ENCODE data around the gene LILRB3. TPM values are rescaled to one million over a fixed set of nuclear protein-coding genes. Genes with fewer than 3 reads are reported as not detected.

Gene LILRB3
- total and polyA plus RNA-seq, 2 experiments from 2014 or later: not detected

DNA sequence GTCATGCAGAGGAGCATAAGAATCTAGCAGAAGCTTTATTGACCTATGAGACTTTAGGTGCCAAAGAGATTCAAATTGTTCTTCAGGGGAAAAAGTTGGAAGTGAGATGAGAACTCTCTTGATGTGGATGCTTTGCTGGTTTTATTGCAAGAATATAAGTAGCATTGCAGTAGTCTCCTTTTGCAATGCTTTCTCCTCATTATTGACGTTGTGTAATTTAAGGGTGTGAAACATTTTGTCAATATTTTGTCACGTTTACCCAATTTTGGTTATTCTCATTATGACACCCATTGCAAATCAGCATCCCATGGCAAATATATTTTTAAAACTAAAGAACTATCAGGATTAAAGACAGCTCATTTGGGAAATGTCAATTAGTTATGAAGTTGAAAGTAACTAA is 46.1 kb upstream of the LILRB3 start:
- no peaks in the 10 kb centered on the region for H3K36me3 Mint-ChIP-seq (ENCODE audit: low read depth)
- no peaks in the 10 kb centered on the region for H3K9me2 ChIP-seq (ENCODE audit: insufficient read depth)
- H3K27me3 Mint-ChIP-seq (ENCODE audit: insufficient read depth, low read depth, poor library complexity): no peaks in the 10 kb centered on the region
- no peaks in the 10 kb centered on the region for H3F3A ChIP-seq (replicated peaks; ENCODE audit: low read depth)
- TF ChIP-seq, protein P1, sequence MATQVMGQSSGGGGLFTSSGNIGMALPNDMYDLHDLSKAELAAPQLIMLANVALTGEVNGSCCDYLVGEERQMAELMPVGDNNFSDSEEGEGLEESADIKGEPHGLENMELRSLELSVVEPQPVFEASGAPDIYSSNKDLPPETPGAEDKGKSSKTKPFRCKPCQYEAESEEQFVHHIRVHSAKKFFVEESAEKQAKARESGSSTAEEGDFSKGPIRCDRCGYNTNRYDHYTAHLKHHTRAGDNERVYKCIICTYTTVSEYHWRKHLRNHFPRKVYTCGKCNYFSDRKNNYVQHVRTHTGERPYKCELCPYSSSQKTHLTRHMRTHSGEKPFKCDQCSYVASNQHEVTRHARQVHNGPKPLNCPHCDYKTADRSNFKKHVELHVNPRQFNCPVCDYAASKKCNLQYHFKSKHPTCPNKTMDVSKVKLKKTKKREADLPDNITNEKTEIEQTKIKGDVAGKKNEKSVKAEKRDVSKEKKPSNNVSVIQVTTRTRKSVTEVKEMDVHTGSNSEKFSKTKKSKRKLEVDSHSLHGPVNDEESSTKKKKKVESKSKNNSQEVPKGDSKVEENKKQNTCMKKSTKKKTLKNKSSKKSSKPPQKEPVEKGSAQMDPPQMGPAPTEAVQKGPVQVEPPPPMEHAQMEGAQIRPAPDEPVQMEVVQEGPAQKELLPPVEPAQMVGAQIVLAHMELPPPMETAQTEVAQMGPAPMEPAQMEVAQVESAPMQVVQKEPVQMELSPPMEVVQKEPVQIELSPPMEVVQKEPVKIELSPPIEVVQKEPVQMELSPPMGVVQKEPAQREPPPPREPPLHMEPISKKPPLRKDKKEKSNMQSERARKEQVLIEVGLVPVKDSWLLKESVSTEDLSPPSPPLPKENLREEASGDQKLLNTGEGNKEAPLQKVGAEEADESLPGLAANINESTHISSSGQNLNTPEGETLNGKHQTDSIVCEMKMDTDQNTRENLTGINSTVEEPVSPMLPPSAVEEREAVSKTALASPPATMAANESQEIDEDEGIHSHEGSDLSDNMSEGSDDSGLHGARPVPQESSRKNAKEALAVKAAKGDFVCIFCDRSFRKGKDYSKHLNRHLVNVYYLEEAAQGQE (IDR thresholded peaks at IDR 0.05; ENCODE audit: unreplicated experiment): no peak
- TF ChIP-seq ZNF331 (CRISPR knock-in tag; IDR thresholded peaks at IDR 0.05; ENCODE audit: low read depth): no peak
- no peaks in the 10 kb centered on the region; the same call in 2 of the 3 replicates for H3K9me3 Mint-ChIP-seq
- ATAC-seq (no peak), DNase-seq (ENCODE audit: low spot score) (no peak)
- H4K20me1 ChIP-seq (replicated peaks; ENCODE audit: insufficient read depth): no peaks in the 10 kb centered on the region
- no peak overlapping the region for H3K4me3 ChIP-seq
- no peaks in the 10 kb centered on the region; the same call in 1 of the 2 replicates for H3K4me1 ChIP-seq (ENCODE audit: insufficient read depth)
- no peak overlapping the region for H3K4me3 Mint-ChIP-seq
- no peaks in the 10 kb centered on the region for H3K27me3 ChIP-seq (ENCODE audit: insufficient read depth)
- no peak overlapping the region for H3K27ac Mint-ChIP-seq
- H3K79me2 ChIP-seq (replicated peaks; ENCODE audit: insufficient read depth): no peaks in the 10 kb centered on the region
- no peaks in the 10 kb centered on the region for H3K36me3 ChIP-seq (ENCODE audit: insufficient read depth)
- no peak overlapping the region for H3K4me2 ChIP-seq
- H3K27ac ChIP-seq (ENCODE audit: low read depth): no peak overlapping the region
- H3K4me1 Mint-ChIP-seq: peaks cover 5% of the 10 kb centered on the region; the same call in 2 of the 3 replicates
- H2AFZ ChIP-seq: no peak overlapping the region

DNA sequence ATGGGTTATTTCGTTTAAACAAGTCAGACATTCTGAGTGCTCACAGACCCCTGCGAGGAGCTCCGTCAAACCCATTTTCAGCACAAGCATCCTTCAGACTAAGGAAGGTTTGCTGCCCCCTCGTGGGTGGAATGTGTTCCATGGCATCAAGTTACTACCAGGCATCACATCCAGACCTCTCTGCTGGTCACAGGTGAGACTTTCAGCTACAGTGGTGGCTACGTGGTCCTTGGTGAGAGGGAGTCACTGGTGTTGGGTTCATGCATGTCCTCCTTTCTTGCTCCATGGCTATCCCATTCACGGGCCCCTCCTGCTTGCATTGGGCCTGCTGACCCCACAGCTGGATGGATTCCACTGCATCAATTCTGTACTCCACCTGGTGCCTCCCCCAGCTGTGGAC is 43.3 kb upstream of the LILRB3 start:
- no peak overlapping the region for H3K4me3 Mint-ChIP-seq
- H3K9me3 Mint-ChIP-seq: no peaks in the 10 kb centered on the region; the same call in 2 of the 3 replicates
- no peak overlapping the region for H3K27ac ChIP-seq (ENCODE audit: low read depth)
- H2AFZ ChIP-seq: no peak overlapping the region
- 0 out of 2 replicates have a peak overlapping the region, but pooled peaks have one; percentile 12 for H3K4me2 ChIP-seq
- H3K36me3 Mint-ChIP-seq (ENCODE audit: low read depth): no peaks in the 10 kb centered on the region
- no peaks in the 10 kb centered on the region for H3K36me3 ChIP-seq (ENCODE audit: insufficient read depth)
- H3K27me3 Mint-ChIP-seq (ENCODE audit: insufficient read depth, low read depth, poor library complexity): no peaks in the 10 kb centered on the region
- no peaks in the 10 kb centered on the region for H3K9me2 ChIP-seq (ENCODE audit: insufficient read depth)
- no peaks in the 10 kb centered on the region for H3K79me2 ChIP-seq (replicated peaks; ENCODE audit: insufficient read depth)
- TF ChIP-seq, protein P2, sequence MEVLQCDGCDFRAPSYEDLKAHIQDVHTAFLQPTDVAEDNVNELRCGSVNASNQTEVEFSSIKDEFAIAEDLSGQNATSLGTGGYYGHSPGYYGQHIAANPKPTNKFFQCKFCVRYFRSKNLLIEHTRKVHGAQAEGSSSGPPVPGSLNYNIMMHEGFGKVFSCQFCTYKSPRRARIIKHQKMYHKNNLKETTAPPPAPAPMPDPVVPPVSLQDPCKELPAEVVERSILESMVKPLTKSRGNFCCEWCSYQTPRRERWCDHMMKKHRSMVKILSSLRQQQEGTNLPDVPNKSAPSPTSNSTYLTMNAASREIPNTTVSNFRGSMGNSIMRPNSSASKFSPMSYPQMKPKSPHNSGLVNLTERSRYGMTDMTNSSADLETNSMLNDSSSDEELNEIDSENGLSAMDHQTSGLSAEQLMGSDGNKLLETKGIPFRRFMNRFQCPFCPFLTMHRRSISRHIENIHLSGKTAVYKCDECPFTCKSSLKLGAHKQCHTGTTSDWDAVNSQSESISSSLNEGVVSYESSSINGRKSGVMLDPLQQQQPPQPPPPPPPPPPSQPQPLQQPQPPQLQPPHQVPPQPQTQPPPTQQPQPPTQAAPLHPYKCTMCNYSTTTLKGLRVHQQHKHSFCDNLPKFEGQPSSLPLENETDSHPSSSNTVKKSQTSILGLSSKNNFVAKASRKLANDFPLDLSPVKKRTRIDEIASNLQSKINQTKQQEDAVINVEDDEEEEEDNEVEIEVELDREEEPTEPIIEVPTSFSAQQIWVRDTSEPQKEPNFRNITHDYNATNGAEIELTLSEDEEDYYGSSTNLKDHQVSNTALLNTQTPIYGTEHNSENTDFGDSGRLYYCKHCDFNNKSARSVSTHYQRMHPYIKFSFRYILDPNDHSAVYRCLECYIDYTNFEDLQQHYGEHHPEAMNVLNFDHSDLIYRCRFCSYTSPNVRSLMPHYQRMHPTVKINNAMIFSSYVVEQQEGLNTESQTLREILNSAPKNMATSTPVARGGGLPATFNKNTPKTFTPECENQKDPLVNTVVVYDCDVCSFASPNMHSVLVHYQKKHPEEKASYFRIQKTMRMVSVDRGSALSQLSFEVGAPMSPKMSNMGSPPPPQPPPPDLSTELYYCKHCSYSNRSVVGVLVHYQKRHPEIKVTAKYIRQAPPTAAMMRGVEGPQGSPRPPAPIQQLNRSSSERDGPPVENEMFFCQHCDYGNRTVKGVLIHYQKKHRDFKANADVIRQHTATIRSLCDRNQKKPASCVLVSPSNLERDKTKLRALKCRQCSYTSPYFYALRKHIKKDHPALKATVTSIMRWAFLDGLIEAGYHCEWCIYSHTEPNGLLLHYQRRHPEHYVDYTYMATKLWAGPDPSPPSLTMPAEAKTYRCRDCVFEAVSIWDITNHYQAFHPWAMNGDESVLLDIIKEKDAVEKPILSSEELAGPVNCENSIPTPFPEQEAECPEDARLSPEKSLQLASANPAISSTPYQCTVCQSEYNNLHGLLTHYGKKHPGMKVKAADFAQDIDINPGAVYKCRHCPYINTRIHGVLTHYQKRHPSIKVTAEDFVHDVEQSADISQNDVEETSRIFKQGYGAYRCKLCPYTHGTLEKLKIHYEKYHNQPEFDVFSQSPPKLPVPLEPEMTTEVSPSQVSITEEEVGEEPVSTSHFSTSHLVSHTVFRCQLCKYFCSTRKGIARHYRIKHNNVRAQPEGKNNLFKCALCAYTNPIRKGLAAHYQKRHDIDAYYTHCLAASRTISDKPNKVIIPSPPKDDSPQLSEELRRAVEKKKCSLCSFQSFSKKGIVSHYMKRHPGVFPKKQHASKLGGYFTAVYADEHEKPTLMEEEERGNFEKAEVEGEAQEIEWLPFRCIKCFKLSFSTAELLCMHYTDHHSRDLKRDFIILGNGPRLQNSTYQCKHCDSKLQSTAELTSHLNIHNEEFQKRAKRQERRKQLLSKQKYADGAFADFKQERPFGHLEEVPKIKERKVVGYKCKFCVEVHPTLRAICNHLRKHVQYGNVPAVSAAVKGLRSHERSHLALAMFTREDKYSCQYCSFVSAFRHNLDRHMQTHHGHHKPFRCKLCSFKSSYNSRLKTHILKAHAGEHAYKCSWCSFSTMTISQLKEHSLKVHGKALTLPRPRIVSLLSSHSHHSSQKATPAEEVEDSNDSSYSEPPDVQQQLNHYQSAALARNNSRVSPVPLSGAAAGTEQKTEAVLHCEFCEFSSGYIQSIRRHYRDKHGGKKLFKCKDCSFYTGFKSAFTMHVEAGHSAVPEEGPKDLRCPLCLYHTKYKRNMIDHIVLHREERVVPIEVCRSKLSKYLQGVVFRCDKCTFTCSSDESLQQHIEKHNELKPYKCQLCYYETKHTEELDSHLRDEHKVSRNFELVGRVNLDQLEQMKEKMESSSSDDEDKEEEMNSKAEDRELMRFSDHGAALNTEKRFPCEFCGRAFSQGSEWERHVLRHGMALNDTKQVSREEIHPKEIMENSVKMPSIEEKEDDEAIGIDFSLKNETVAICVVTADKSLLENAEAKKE (CRISPR knock-in tag; IDR thresholded peaks at IDR 0.05): peak; percentile 36; the same call in 1 of the 2 replicates
- TF ChIP-seq, protein P1 (IDR thresholded peaks at IDR 0.05; ENCODE audit: unreplicated experiment): no peak
- TF ChIP-seq, protein P3, sequence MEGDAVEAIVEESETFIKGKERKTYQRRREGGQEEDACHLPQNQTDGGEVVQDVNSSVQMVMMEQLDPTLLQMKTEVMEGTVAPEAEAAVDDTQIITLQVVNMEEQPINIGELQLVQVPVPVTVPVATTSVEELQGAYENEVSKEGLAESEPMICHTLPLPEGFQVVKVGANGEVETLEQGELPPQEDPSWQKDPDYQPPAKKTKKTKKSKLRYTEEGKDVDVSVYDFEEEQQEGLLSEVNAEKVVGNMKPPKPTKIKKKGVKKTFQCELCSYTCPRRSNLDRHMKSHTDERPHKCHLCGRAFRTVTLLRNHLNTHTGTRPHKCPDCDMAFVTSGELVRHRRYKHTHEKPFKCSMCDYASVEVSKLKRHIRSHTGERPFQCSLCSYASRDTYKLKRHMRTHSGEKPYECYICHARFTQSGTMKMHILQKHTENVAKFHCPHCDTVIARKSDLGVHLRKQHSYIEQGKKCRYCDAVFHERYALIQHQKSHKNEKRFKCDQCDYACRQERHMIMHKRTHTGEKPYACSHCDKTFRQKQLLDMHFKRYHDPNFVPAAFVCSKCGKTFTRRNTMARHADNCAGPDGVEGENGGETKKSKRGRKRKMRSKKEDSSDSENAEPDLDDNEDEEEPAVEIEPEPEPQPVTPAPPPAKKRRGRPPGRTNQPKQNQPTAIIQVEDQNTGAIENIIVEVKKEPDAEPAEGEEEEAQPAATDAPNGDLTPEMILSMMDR (conservative IDR thresholded peaks at IDR 0.05; ENCODE audit: low read depth in 2 of 2): peak; percentile 88 to 97
- no peaks in the 10 kb centered on the region for H3F3A ChIP-seq (replicated peaks; ENCODE audit: low read depth)
- H4K20me1 ChIP-seq (replicated peaks; ENCODE audit: insufficient read depth): no peaks in the 10 kb centered on the region
- ATAC-seq: peak; percentile 100
- no peak overlapping the region; the same call in 1 of the 2 replicates for H3K27ac Mint-ChIP-seq
- no peak overlapping the region for H3K4me3 ChIP-seq
- H3K27me3 ChIP-seq (ENCODE audit: insufficient read depth): no peaks in the 10 kb centered on the region
- peaks cover 5% of the 10 kb centered on the region; the same call in 2 of the 3 replicates for H3K4me1 Mint-ChIP-seq
- H3K4me1 ChIP-seq (ENCODE audit: insufficient read depth): no peaks in the 10 kb centered on the region; the same call in 1 of the 2 replicates
- DNase-seq (ENCODE audit: low spot score): peak; percentile 98

Data from GM23338 (cell line).